ENCODE data around the gene MYO18A. TPM values are rescaled to one million over a fixed set of nuclear protein-coding genes. Genes with fewer than 3 reads are reported as not detected.

MYO18A gene
- polyA plus RNA-seq, 1 donor: 46.2 TPM

DNA sequence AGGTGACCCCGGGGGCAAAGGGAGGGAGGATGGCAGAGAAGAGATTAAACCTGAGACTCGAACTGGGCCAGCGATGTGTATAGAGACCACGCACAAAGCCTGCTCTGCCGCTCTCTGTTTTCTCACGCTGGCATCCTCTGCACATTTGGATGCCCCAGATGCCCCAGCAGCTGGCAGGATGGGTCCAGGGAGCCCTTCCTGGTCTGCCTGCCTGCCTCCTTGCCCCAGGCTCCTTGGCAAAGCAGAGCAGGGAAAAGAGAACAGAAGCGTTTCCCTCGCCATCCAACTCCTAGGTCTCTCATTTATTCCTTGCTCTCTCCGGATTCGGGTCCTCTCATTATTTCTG lies 142.5 kb downstream of the MYO18A start:
- H3K9me3 ChIP-seq (ENCODE audit: control insufficient read depth, low read depth, low read length): peaks cover 9% of the 10 kb centered on the region
- H3K27ac ChIP-seq (ENCODE audit: low read length): no peak overlapping the region
- DNase-seq: no peak
- WGBS (ENCODE audit: insufficient coverage, low lambda C conversion rate): no CpG with 5 or more reads among the region's 10 CpGs
- H3K4me3 ChIP-seq (ENCODE audit: low read length): no peak overlapping the region
- peaks cover 40% of the 10 kb centered on the region for H3K27me3 ChIP-seq (ENCODE audit: control insufficient read depth, insufficient read depth, low read length)
- peaks cover 5% of the 10 kb centered on the region for H3K4me1 ChIP-seq (ENCODE audit: control insufficient read depth, insufficient read depth, low read length)
- no peaks in the 10 kb centered on the region for H3K36me3 ChIP-seq (ENCODE audit: control insufficient read depth, insufficient read depth, low read length)

DNA sequence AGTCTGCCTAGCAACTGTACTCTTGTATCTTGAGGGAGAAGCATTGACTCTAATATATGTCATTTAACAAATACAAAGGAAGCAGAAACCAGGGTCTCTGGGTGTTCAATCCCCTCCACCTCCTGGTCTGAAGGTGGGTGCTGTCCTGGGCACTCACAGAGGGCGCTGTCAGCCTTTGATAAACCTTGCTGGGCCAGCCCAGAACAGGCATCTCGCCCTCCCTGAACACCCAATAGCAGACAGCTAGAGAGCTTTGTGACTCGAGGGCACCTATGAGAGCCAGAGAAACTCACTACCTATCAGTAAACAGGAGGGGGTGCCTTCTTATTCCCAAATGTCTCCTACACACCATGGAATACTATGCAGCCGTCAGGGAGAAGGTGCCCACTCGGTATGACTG lies 143.6 kb downstream of the MYO18A start:
- Histone ChIP-seq H3K4me3 (ENCODE audit: low read length) (no peak overlapping the region), H3K27me3 (ENCODE audit: control insufficient read depth, insufficient read depth, low read length) (peaks cover 51% of the 10 kb centered on the region), H3K36me3 (ENCODE audit: control insufficient read depth, insufficient read depth, low read length) (no peaks in the 10 kb centered on the region), H3K4me1 (ENCODE audit: control insufficient read depth, insufficient read depth, low read length) (no peaks in the 10 kb centered on the region), H3K27ac (ENCODE audit: low read length) (no peak overlapping the region), H3K9me3 (ENCODE audit: control insufficient read depth, low read depth, low read length) (peaks cover 9% of the 10 kb centered on the region)
- no CpG with 5 or more reads among the region's 5 CpGs for WGBS (ENCODE audit: insufficient coverage, low lambda C conversion rate)
- no peak for DNase-seq

DNA sequence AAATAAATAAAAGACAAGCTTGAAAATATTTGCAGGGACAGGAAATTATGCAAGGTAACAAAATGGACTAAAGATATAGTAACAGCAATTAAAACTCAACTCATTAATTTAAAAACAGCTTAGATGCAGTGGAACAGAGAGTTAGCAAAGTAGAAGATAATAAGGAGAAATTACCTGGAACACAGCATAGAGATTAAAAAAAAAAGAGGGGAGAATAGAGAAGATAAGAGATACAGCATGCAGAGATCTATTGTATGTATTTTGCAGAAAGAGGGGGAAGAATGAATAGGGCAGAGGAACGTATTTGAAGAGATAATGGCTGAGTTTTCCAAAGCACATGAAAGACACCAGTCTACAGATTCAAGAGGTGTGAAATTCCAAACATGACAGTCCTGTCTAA lies 145.7 kb downstream of the MYO18A start:
- H3K4me3 ChIP-seq (ENCODE audit: low read length): no peak overlapping the region
- H3K36me3 ChIP-seq (ENCODE audit: control insufficient read depth, insufficient read depth, low read length): no peaks in the 10 kb centered on the region
- no peaks in the 10 kb centered on the region for H3K4me1 ChIP-seq (ENCODE audit: control insufficient read depth, insufficient read depth, low read length)
- 60% methylated on average over 1 of the region's 1 CpG for WGBS (ENCODE audit: insufficient coverage, low lambda C conversion rate)
- H3K27ac ChIP-seq (ENCODE audit: low read length): no peak overlapping the region
- peaks cover 59% of the 10 kb centered on the region for H3K27me3 ChIP-seq (ENCODE audit: control insufficient read depth, insufficient read depth, low read length)
- DNase-seq: no peak
- H3K9me3 ChIP-seq (ENCODE audit: control insufficient read depth, low read depth, low read length): peaks cover 9% of the 10 kb centered on the region

DNA sequence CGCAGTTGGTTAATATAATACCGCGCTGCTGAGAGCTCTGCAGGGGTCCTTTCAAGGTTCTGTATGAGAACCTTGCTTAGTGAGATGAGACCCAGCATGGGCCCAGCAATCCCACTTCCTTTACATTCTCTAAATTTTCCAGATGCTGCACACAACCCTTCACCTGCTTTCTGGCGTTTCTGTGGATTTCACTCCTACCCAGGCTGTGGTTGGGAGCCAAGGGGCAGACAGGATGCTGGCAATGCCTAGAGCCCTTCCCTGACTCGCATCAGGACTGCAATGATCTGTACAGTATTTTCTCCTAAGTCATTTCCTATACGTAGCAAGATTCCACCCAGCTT lies 147.4 kb downstream of the MYO18A start:
- no peak overlapping the region for H3K4me3 ChIP-seq (ENCODE audit: low read length)
- H3K27me3 ChIP-seq (ENCODE audit: control insufficient read depth, insufficient read depth, low read length): peaks cover 53% of the 10 kb centered on the region
- no peaks in the 10 kb centered on the region for H3K36me3 ChIP-seq (ENCODE audit: control insufficient read depth, insufficient read depth, low read length)
- WGBS (ENCODE audit: insufficient coverage, low lambda C conversion rate): 0% methylated on average over 1 of the region's 6 CpGs
- DNase-seq: no peak
- peaks cover 9% of the 10 kb centered on the region for H3K9me3 ChIP-seq (ENCODE audit: control insufficient read depth, low read depth, low read length)
- no peak overlapping the region for H3K27ac ChIP-seq (ENCODE audit: low read length)
- no peaks in the 10 kb centered on the region for H3K4me1 ChIP-seq (ENCODE audit: control insufficient read depth, insufficient read depth, low read length)

DNA sequence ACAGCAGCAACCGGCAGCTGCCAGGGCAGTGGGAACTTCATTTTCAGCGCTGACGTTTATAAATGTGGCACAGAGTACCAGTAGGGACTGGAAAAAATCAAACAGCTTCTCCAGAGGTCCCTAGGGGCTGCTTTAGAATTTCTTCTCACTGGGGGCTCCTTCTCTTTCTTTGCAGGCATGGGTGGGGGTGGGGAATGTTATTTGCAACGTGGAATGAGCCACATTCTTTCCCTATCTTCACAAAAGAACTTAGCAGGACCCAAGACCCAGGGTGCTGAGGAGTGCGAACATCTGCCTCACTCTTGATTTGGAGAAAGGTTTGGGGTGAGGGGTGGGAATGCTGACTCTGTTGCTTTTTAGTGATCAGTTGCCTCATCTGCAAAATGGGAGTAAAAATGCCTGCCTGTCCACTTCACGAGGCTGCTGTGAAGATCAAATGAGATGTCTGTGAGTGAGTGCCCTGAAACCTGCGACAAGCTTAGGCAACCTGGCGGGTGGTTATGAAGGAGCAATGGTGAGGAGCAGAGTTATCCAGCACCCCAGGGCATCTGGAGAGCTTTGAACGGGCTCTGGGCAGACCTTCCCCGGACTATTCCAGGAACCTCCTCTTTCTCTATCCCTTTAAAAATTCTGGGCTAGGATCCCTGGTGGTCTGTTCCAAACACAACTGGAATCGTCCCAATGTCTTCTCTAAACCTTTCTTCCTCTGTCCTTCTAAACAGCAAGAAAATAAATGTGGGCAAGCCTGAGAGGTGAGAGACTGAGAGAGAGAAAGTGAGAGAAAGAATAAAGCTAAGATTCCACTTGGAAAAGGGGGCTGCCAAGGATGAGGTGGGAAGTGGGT lies 148.0 kb downstream of the MYO18A start:
- H3K27me3 ChIP-seq (ENCODE audit: control insufficient read depth, insufficient read depth, low read length): peaks cover 54% of the 10 kb centered on the region
- no peak overlapping the region for H3K4me3 ChIP-seq (ENCODE audit: low read length)
- H3K9me3 ChIP-seq (ENCODE audit: control insufficient read depth, low read depth, low read length): peaks cover 9% of the 10 kb centered on the region
- H3K36me3 ChIP-seq (ENCODE audit: control insufficient read depth, insufficient read depth, low read length): no peaks in the 10 kb centered on the region
- H3K27ac ChIP-seq (ENCODE audit: low read length): no peak overlapping the region
- H3K4me1 ChIP-seq (ENCODE audit: control insufficient read depth, insufficient read depth, low read length): no peaks in the 10 kb centered on the region
- WGBS (ENCODE audit: insufficient coverage, low lambda C conversion rate): no CpG with 5 or more reads among the region's 11 CpGs
- no peak for DNase-seq

DNA sequence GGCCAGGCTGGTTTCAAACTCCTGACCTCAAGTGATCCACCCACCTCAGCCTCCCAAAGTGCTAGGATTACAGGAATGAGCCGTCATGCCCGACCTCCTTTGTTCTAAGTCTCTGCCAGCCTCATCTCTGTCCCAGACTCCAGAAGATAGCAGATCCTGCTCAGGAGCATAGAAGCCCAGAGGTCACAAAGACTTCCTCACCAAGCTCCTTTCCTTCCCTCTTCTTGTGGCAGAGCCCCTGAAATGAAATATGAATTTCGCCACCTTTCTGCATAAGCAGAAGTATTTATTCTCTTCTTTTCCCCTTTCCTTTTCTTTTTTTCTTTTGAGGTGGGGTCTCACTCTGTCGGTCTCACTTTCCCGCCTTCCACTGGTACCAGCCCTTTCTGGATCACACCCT lies 148.7 kb downstream of the MYO18A start:
- Histone ChIP-seq H3K36me3 (ENCODE audit: control insufficient read depth, insufficient read depth, low read length) (no peaks in the 10 kb centered on the region), H3K4me1 (ENCODE audit: control insufficient read depth, insufficient read depth, low read length) (no peaks in the 10 kb centered on the region), H3K4me3 (ENCODE audit: low read length) (no peak overlapping the region), H3K9me3 (ENCODE audit: control insufficient read depth, low read depth, low read length) (peaks cover 9% of the 10 kb centered on the region), H3K27me3 (ENCODE audit: control insufficient read depth, insufficient read depth, low read length) (peaks cover 48% of the 10 kb centered on the region), H3K27ac (ENCODE audit: low read length) (no peak overlapping the region)
- DNase-seq: no peak
- 70% methylated on average over 3 of the region's 5 CpGs for WGBS (ENCODE audit: insufficient coverage, low lambda C conversion rate)

- H3K4me3 ChIP-seq (ENCODE audit: low read length): no peak overlapping the region
- H3K36me3 ChIP-seq (ENCODE audit: control insufficient read depth, insufficient read depth, low read length): no peaks in the 10 kb centered on the region
- no peak overlapping the region for H3K27ac ChIP-seq (ENCODE audit: low read length)
- no peaks in the 10 kb centered on the region for H3K9me3 ChIP-seq (ENCODE audit: control insufficient read depth, low read depth, low read length)
- DNase-seq: no peak
- H3K27me3 ChIP-seq (ENCODE audit: control insufficient read depth, insufficient read depth, low read length): peaks cover 48% of the 10 kb centered on the region
- peaks cover 9% of the 10 kb centered on the region for H3K4me1 ChIP-seq (ENCODE audit: control insufficient read depth, insufficient read depth, low read length)
- no CpG with 5 or more reads among the region's 6 CpGs for WGBS (ENCODE audit: insufficient coverage, low lambda C conversion rate)
These were observed 155.8 kb downstream of the MYO18A start for GRCh38 chr17:29024316-29024952.

- DNase-seq: no peak
- Histone ChIP-seq H3K9me3 (ENCODE audit: control insufficient read depth, low read depth, low read length) (no peaks in the 10 kb centered on the region), H3K4me1 (ENCODE audit: control insufficient read depth, insufficient read depth, low read length) (peaks cover 9% of the 10 kb centered on the region), H3K4me3 (ENCODE audit: low read length) (no peak overlapping the region), H3K36me3 (ENCODE audit: control insufficient read depth, insufficient read depth, low read length) (no peaks in the 10 kb centered on the region), H3K27me3 (ENCODE audit: control insufficient read depth, insufficient read depth, low read length) (peaks cover 59% of the 10 kb centered on the region), H3K27ac (ENCODE audit: low read length) (no peak overlapping the region)
- no CpG with 5 or more reads among the region's 7 CpGs for WGBS (ENCODE audit: insufficient coverage, low lambda C conversion rate)
These were observed 158.1 kb downstream of the MYO18A start for GRCh38 chr17:29022074-29022473.

DNA sequence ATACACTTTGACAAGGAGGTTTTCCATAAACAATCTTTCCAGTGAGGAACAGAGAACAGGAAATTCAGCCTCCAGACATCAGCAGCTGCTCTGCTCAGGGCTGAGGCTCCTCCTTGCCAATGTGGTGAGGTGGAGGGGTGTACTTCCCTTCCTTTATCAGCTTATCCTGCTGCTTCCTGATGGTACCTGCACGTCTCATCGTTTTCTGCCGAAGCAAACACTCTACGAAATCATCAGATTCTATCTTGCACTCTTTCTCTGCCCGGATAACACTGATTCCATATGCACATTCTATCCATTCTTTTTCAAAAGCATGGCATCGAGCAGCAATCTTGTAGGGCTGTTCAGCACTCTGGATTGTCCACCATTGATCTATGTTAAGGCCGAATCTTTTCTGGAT lies 159.0 kb downstream of the MYO18A start:
- peaks cover 9% of the 10 kb centered on the region for H3K4me1 ChIP-seq (ENCODE audit: control insufficient read depth, insufficient read depth, low read length)
- no peak overlapping the region for H3K4me3 ChIP-seq (ENCODE audit: low read length)
- WGBS (ENCODE audit: insufficient coverage, low lambda C conversion rate): no CpG with 5 or more reads among the region's 7 CpGs
- H3K36me3 ChIP-seq (ENCODE audit: control insufficient read depth, insufficient read depth, low read length): no peaks in the 10 kb centered on the region
- H3K27me3 ChIP-seq (ENCODE audit: control insufficient read depth, insufficient read depth, low read length): peaks cover 67% of the 10 kb centered on the region
- H3K27ac ChIP-seq (ENCODE audit: low read length): no peak overlapping the region
- no peaks in the 10 kb centered on the region for H3K9me3 ChIP-seq (ENCODE audit: control insufficient read depth, low read depth, low read length)
- no peak for DNase-seq

Data from large intestine (tissue), 3 donors.